Coronary artery (tissue), 2 donors: ENCODE data around the gene WLS.
A peak's percentile ranks its signal among the peaks of the same experiment; 100 is the strongest.

ENCODE experiments used
- DNase-seq: peaks from one replicate; pipeline ENCODE4 v3.0.0-alpha.2; 2017; ENCODE audit warnings: low spot score
- H3K27ac ChIP-seq, 2 donors: fragments of 200-600 bp; sonication (generic); one replicate each; pipeline ENCODE4 v1.5.1; 2016 to 2019
- H3K4me3 ChIP-seq: fragments of 200-600 bp; sonication (generic); 2 replicates; pipeline ENCODE4 v1.5.1; 2016; ENCODE audit warnings: mild to moderate bottlenecking, moderate library complexity
- CTCF ChIP-seq: fragments of 200-600 bp; sonication (generic); IDR thresholded peaks from one replicate; pipeline ENCODE4 v1.5.1; 2019; ENCODE audit warnings: antibody characterized with exemption

The WLS gene

GRCh38 chr1:68112835-68113243, 119.5 kb downstream of the WLS start:
- DNase-seq = no peak
- H3K27ac ChIP-seq = no peak overlapping the region
- no peak for TF ChIP-seq CTCF
- no peak overlapping the region for H3K4me3 ChIP-seq

GRCh38 chr1:68111519-68112436, 120.5 kb downstream of the WLS start:
- peak; percentile 38 for TF ChIP-seq CTCF
- Histone ChIP-seq H3K27ac (no peak overlapping the region), H3K4me3 (no peak overlapping the region)
- DNase-seq = no peak

GRCh38 chr1:68107771-68108170, 124.6 kb downstream of the WLS start:
- TF ChIP-seq CTCF = no peak
- Histone ChIP-seq H3K4me3 (no peak overlapping the region), H3K27ac (no peak overlapping the region)
- DNase-seq = no peak

GRCh38 chr1:68103884-68104554, 128.3 kb downstream of the WLS start:
- no peak overlapping the region for H3K4me3 ChIP-seq
- no peak for TF ChIP-seq CTCF
- DNase-seq = no peak
- H3K27ac ChIP-seq = no peak overlapping the region

- H3K4me3 ChIP-seq = no peak overlapping the region
- no peak for DNase-seq
- H3K27ac ChIP-seq = no peak overlapping the region
- TF ChIP-seq CTCF = no peak
Observed at GRCh38 chr1:68103011-68103545, 129.2 kb downstream of the WLS start.

- TF ChIP-seq CTCF = no peak
- no peak for DNase-seq
- Histone ChIP-seq H3K27ac (no peak overlapping the region), H3K4me3 (no peak overlapping the region)
Observed at GRCh38 chr1:68101829-68102228, 130.5 kb downstream of the WLS start.
